Ramos (cell line): Measurements from ENCODE around the gene RRBP1.

ENCODE experiments used
- in situ Hi-C: fragments of 300-500 bp; cut with MboI; formaldehyde crosslinking; loops from one replicate; pipeline ENCODE4 v1.14.3; 2022; ENCODE audit warnings: low sequenced_read_pairs; ENCODE audit not compliant: unreplicated experiment

Gene RRBP1

DNA sequence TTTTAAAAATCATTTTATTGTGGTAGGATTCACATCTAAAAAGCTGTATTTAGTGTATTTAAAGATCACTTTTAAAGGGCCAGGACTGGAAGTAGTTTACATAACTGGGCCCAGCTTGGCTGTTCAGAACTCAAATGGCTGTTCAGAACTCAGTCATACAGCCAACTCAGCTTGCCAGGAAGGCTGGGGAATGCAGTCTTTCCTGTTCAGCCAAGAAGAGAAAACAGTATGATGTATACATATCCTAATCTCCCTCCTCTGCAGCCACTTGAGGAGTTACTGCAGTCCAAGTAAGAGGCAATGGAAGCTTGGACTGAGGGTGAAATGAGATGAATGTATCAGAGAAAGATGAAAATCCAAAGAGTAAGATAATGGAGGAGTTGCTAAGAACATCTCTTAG is 87.6 kb downstream of the RRBP1 start:
- in situ Hi-C loops: no loop called here

DNA sequence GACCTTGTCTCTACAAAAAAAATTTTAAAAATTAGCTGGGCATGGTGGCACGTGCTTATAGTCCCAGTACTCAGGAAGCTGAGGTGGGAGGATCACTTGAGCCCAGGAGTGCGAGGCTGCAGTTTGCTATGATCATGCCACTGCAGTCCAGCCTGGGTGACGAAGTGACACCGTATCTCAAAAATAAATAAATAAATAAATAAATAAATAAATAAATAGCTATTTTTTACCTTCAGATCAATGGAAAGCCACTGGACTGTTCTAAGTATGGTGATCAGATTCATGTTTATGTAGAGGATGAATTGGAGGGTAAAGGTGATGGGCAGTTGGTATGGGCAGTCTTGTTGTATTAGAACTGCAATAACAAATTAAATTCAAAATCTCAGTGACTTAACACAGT is 88.1 kb downstream of the RRBP1 start:
- in situ Hi-C loops: no loop called here

DNA sequence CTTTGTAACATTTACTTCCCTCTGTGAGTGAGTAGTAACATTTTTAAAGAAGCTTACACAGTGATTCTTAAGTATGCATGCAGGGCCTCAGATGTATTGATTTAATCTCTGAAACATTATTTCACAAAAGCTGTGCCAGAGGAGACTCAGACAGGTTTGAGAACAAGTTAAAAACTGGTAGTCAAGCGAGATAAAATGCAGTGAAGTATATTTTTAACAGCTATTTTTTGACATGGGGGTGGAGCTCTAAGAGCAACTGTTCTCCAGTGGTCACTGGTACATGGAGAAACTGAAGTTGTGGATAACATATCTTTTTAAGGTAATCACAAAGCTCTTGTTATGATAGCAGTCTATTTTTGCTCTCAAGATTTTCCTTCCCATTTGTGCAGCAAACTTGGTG is 91.8 kb downstream of the RRBP1 start:
- in situ Hi-C loops: no loop called here

DNA sequence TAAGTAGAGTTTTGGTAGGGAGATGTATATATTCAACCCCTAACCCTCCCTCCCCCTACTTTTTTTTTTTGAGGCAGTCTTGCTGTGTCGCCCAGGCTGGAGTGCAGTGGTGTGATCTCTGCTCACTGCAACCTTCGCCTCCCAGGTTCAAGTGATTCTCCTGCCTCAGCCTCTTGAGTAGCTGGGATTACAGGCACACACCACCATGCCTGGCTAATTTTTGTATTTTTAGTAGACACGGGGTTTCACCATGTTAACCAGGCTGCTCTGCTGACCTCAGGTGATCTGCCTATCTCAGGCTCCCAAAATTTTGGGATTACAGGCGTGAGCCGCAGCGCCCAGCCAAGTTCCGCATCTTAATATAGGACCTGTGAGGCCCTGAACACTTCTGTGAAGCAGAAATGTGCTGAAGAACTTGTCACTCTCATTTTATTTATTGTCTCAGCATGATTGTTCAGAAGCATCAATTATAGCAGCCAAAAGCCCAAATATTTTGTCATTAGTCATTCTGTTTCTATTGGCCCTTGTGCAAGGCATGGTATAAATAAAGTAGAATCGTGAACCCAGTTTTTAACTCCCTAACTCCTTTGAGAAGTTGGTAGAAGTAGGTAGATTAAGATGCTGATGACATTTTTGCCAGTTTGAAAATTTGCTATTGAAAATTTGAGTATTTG is 92.7 kb downstream of the RRBP1 start:
- in situ Hi-C loops: no loop called here

DNA sequence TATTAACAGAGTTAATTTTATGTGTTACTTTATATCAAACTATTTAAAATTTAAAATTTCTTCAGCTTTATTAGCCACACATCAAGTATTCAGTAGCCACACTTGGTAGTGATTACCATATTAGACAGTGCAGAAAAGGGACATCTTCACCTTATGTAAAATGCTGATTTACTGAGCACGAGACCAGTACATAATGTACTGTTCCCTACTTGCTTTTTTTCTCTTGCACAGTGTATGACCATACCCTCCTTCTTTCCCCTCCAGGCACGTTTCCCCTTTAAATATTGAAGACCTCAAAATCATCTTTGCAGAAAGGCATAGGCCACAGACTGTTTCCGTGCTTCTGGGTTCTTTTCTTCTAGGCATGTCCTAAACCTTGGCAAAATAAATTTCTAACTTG is 94.2 kb downstream of the RRBP1 start:
- in situ Hi-C loops: no loop called here

DNA sequence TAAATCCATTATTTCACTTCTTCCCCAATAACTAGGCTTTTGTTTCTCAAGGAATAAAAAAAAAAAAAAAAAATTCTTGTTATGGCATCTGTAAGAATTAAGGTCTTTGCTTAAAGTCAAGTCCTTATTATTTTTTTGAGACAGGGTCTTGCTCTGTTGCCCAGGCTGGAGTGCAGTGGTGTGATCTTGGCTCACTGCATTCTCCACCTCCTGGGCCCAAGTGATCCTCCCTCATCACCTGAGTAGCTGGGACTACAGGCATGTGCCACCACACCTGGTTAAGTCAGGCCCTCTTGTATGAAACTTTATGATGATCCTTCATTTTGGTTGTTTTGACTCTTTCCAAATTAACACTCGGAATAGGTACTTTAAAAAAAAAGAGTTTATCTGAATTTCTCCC is 94.9 kb downstream of the RRBP1 start:
- in situ Hi-C loops: no loop called here

DNA sequence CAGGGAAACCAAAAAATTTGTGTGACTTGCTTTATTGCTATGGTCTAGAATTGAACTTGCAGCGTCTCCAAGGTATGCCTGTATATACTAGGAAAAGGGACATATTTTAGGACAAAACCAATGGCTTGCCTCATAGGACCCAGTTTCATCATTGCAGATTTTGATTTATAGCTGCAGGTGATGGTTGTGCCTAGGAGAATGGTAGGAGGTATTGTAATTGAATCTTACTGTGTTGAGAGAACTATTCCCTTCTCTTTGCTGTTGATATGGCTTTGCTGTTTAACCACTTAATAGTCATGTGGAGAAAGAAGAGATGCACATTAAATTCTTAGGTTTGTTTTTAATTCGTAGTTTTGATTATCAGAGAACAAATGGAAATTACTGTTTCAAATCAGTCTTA is 95.8 kb downstream of the RRBP1 start:
- in situ Hi-C loops: no loop called here

DNA sequence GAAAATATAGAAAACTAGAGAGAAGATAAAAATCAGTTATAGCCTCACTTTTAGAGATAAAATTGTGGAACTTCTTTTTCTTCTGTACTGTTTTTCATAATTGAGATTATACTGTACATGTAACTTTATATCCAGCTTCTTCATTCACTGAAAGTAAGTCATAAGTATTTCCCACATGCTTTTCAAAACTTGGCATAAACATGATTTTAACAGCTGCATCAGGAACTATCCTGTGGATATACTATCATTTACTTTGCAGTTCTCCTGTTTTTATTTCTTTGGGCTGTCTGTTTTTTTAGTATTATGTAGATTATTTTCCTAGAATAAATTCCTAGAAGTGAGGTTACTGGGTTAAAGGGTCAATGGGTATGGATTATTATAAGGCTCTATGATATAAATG is 97.4 kb downstream of the RRBP1 start:
- in situ Hi-C loops: no loop called here

DNA sequence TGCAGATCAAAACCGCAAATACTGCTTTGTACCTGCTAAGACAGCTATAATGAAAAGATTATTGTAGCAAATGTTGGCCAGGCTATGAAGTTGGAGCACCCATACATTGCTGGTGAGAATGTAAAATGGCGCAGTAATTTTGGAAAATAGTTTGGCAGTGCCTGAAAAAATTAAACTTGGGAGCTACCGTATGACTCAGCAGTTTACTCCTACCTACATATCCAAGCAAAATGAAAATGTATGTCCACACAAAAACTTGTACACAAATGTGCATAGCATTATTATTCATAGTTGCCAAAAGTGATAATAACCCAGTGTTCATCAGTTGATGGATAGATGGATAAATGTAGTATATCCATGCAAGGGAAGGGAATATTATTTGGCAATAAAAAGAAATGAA is 98.9 kb downstream of the RRBP1 start:
- in situ Hi-C loops: no loop called here

DNA sequence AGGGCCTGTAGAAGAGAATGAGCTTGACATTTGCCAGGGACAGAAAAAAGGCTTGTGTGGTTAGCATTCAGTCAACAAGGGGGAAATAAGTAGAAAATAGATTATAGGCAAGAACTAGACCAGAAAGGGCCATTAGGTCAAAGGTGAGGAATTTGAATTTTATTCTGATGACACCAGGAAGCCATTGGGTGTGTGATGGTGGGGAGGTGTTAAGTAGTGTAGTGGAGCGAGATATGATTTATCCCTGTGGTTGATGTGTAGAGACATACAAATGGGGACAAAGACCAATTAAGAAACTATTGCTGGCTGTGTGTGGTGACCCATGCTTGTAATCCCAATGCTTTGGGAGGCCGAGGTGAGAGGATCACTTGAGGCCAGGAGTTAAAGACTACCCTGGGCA is 101.1 kb downstream of the RRBP1 start:
- in situ Hi-C loops: no loop called here

DNA sequence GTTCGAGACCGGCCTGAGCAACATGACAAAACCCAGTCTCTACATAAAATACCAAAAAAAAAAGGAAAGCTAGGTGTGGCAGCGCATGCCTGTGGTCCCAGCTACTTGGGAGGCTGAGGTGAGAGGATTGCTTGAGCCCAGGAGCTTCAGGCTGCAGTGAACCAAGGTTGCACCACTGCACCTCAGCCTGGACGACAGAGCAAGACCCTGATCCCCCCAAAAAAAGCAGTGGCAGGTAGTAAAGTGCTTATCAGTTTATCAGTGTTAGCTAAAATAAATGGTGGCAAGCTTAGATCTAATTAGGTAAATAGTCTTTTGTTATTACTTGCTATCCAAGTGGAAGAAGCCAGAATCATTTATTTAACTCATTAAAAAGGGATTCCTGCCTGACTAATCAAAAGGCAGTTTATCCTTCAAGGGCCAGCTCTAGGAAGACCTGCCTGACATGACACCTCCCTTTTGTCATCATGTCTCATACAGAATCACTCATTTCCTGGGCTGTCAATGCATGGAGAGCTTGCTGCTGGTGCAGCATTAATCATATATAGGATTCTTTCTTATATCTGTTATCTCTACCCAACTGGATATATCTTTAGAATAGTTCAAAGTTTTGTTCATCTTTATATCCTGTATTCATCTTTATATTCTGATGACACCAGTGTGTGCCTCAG is 102.5 kb downstream of the RRBP1 start:
- in situ Hi-C loops: no loop called here

DNA sequence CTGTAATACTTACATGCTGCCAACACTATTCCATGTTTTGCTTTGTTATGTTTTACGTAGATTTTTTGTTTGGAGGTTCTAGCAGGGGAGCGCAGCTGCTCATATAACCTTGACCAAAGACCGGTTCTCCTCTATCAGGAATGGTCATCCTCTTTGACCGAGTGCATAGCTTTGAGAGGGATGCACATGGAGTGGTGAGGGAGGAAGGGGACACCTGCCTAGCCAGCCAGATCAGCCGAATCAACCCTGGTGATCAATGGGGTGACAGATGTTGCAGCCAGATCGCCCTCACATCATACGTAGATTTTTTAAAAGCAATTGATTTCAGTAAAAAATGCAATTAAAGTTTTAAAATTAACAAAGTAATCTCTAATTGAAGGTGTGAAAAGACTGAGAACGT is 105.8 kb downstream of the RRBP1 start:
- in situ Hi-C loops: no loop called here

DNA sequence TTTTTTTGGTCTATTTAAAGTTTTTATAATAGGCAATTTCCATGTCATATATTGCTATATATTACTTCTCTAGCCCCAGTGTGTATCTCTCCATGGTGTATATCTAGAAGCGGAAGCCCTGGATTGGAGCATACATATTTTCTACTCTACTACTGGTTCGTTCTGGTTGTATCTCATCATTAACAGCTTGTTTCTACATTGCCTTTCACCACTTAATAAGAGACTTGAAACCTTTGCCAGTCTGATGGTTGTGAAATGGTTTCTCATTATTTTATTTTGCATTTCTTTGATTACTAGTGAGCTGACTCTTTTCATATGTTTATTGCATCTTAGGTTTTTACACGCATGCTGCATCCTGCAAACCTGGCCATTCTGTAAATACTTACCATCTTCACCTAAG is 108.6 kb downstream of the RRBP1 start:
- in situ Hi-C loops: no loop called here

DNA sequence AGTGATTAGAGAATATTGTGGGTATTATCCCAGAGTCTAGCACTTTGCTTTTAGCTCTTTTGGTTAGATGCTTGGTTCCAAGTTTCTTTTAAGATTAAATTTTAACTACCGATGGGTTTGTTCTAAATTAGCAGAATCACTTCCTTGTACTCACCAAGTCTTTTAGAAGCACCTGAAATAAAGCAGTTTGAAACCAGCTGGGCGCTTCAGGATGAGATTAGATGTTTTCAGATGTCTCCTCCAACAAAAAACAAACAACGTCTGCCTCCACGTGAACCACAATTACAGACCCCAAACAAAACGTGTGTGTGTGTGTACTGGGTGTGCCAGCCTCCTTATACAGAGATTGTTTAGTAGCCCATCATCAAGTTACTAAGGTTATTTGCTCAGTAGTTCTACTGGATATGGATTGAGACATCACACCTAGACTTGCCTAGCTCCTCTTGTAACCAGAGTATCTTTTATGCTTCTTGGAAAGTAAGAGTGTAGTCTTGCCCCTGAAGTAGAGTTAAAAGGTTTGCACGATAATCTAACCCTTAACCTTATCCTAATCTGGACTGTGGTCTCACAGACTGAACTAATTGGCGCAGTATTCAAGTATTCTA is 109.9 kb downstream of the RRBP1 start:
- in situ Hi-C loops: no loop called here

DNA sequence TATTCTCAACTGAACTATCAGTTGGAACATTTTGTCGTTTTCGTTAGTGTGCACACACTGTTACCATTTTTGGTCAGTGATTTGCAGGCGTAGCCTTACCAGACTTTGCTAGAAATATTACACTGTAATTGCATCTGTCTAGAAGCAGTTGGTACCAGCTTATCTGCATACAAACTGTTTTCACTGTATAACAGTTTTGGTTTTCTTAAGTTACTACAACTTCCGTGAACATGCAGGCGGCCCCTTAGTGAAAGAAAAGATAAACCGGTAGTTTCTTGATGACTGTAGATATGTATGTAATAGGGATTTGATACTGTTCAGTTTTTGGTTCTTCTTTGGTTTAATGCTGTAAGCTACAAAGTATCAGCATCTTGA is 110.9 kb downstream of the RRBP1 start:
- in situ Hi-C loops: no loop called here

DNA sequence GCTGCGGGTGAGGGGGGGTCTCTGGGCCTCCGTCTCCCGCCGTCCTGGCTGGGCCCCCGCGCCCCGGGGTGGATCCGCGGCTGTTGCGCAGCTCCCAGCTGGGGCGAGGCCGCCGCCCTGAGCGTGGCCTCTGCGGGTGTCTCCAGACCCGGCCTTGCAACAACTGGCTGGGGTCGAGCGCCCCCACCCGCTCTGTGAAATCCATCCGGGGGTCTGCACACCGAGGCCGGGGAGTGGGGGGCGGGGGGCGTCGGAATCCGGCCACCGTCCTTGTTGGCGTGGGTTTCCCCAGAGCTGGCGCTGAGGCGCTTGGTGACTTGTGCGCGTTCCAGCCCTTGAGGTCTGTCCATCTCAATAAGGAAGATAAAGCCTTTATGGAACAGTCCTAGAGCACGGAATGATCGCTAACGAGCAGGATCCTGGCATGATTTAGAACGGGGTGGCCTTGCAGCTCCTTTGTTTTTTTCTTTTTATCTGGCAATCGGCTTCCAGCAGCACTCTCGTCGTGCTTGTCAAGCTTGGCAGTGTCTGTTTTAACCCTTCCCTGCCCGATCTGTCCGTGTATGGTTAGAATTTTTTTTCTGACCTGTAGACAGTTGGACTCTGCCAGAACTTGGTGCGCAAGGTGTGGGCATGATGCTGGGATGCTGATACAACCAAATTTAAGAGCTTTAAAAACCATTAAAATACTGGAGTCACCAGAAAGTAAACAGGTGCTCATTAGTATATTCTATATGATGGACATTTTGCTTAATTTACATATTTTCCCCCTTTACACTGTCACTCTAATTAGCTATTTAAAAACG is 111.5 kb downstream of the RRBP1 start:
- in situ Hi-C loops: no loop called here

DNA sequence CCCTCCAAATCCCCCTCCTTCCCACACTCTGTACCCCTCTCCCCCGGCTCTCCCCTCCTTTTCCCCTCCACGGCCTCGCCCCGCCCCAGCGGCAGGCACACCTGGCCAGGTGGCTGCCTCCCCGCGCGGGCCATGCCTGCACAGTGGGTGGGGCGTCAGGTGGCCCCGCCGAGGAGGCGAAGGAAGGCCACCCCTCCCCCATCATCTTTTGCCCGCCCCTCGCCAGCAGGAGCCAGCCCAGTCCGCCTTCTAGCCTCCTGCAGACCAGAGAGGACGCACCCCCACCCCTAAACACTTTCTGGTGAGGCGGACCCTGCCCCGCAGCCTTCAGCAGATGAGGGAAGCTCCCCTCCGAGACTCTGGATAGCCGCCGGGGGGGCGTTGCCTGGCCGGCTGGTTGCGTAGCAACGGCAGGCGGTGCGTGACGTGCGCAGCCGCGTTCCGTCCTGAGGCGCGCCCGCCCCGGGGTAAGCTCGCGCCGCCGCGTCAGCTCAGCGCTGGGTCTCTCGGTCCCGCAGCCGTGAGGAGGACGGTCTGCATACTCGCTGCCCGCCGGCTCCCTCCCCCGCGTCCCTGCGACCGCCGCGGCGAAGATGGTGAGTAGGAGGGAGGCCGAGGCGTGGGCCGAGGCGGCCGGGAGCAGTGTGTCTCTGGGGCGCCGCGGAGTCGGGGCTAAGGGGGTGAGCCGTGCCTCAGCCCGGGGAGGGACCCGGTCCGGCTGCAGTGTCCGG is 112.3 kb downstream of the RRBP1 start, which contains the start of gene DSTN:
DSTN (plus strand) TSS at position 460 of the 731 bp plus-strand sequence; CDS start at position 594, 134 bp downstream.
- in situ Hi-C loops: no loop called here

DNA sequence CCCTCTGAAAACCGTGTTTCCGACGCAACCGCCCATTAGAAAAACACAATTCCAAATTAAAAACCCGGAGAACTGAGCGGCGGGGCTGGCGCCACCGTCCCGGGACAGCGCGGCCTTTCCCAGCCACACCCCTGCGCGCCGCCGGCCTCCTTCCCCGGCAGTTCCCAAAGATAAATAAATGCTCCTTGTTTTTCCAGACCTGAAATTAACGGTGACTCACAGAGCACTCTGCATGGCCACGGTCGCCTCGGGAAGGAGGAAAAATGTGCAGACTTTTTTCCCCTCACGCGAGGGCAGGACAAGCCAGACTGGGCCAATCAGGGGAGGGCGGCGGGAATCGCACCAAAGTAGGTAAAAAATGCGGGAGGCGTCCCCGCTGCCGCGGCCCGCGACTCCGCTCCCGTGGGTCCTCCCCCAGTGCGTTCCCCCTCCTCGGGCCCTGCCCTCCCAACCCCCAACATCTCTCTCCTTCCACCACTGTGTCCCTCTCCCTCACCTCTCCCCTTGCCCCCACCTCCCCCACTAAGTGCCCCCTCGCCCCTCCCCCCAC is 113.0 kb downstream of the RRBP1 start:
- in situ Hi-C loops: no loop called here

DNA sequence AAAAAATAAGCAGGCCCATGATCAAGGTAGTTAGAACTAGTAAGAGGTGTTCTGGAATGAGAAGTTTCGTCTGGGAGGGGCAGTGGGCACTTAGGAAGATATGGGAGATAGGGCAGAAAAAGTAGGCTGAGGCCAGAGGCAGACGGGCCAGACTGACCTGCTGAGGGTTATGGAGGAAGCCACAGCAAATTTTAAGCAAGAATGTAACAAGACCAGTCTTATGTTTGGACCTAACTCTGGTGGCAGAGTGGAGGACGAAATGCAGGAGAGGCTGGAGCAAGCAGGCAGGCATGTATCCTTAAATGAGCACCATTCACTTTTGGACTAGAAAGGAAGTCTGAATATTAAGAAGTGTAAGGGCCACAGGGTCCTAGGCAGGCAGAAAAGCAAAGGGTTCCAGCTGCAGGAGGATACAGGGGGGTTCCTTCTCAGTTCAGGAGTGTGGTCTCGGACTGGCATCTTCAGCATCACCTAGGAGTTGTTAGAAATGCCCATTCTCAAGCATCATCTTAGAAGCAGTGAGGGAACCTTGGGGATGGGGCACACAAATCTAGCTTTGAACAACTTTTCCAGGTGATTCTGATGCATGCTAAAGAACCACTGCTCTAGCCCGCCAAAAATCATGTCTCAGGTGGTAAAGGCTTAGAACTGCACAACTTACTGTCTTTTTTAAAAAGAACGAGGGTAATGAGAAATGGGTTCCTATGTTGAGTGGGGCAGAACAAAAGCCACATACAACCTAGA is 113.8 kb downstream of the RRBP1 start:
- in situ Hi-C loops: no loop called here
